PC-3 (cell line): ENCODE results near the gene CHSY3. TPM values are rescaled to one million over a fixed set of nuclear protein-coding genes. Genes with fewer than 3 reads are reported as not detected.

ENCODE experiments used
- ATAC-seq: fragments of 200-7000 bp; cut with Tn5 transposase; 2 replicates; pipeline ENCODE4 v1.9.1; 2020; ENCODE audit warnings: mild to moderate bottlenecking, moderate library complexity
- BruUV-seq: library from RNA; stranded (reverse); fragments of 400-500 nt; replicated peaks from 2 replicates; lab custom pipeline; 2021; lab: Mats Ljungman, UMichigan
- CTCF ChIA-PET: fragments of 300-600 bp; sonication (Branson Sonifier 250); formaldehyde crosslinking; loops from one replicate; lab custom pipeline; 2022; ENCODE audit warnings: antibody characterized with exemption; lab: Charles Lee
- POLR2A ChIA-PET: fragments of 300-600 bp; sonication (Branson Sonifier 250); formaldehyde crosslinking; loops from one replicate; lab custom pipeline; 2022; ENCODE audit warnings: antibody characterized with exemption; ENCODE audit not compliant: unreplicated experiment; lab: Charles Lee
- DNase-seq: peaks from one replicate; pipeline ENCODE4 v3.0.0-alpha.2; 2015
- H2AFZ ChIP-seq: fragments of 300-600 bp; sonication (generic); 2 replicates; pipeline ENCODE4 v1.6.0; 2016; ENCODE audit warnings: antibody characterized with exemption, low read length
- H3F3A ChIP-seq: fragments of 300-600 bp; sonication (generic); one replicate; pipeline ENCODE4 v1.6.0; 2017; ENCODE audit warnings: antibody characterized with exemption, low read length, control low read depth, mild to moderate bottlenecking; ENCODE audit not compliant: unreplicated experiment
- H3K27ac ChIP-seq: fragments of 300-600 bp; sonication (generic); 2 replicates; pipeline ENCODE4 v1.5.1; 2016; ENCODE audit warnings: mild to moderate bottlenecking, low read length
- H3K27me3 ChIP-seq: fragments of 300-600 bp; sonication (generic); 2 replicates; pipeline ENCODE4 v1.6.1; 2016; ENCODE audit warnings: low read length, mixed read lengths
- H3K36me3 ChIP-seq: fragments of 300-600 bp; sonication (generic); 2 replicates; pipeline ENCODE4 v1.6.1; 2016; ENCODE audit warnings: low read depth, mixed run types, low read length, mixed read lengths
- H3K4me1 ChIP-seq: fragments of 300-600 bp; sonication (generic); 2 replicates; pipeline ENCODE4 v1.5.1; 2016; ENCODE audit warnings: low read length; ENCODE audit not compliant: insufficient read depth
- H3K4me2 ChIP-seq: fragments of 300-600 bp; sonication (generic); 2 replicates; pipeline ENCODE4 v1.6.0; 2016; ENCODE audit warnings: low read length
- H3K4me3 ChIP-seq: fragments of 300-600 bp; sonication (generic); 2 replicates; pipeline ENCODE4 v1.5.1; 2016; ENCODE audit warnings: mild to moderate bottlenecking, low read length, mixed read lengths
- H3K79me2 ChIP-seq: fragments of 300-600 bp; sonication (generic); 2 replicates; pipeline ENCODE4 v1.6.1; 2017; ENCODE audit warnings: low read length, mixed read lengths
- H3K9ac ChIP-seq: fragments of 300-600 bp; sonication (generic); 2 replicates; pipeline ENCODE4 v1.6.0; 2016; ENCODE audit warnings: mild to moderate bottlenecking, low read length
- H3K9me2 ChIP-seq: fragments of 300-600 bp; sonication (generic); replicated peaks from 2 replicates; pipeline ENCODE4 v1.6.1; 2016; ENCODE audit warnings: mixed run types, low read length, mixed read lengths
- H3K9me3 ChIP-seq: fragments of 300-600 bp; sonication (generic); 2 replicates; pipeline ENCODE4 v1.6.1; 2016; ENCODE audit warnings: low read length, mixed read lengths
- H4K20me1 ChIP-seq: fragments of 300-600 bp; sonication (generic); 2 replicates; pipeline ENCODE4 v1.6.1; 2016; ENCODE audit warnings: low read length, mixed read lengths
- CTCF ChIP-seq: fragments of 300-600 bp; sonication (generic); conservative IDR thresholded peaks from 2 replicates; pipeline ENCODE4 v1.5.1; 2017; ENCODE audit warnings: antibody characterized with exemption, low read depth, mild to moderate bottlenecking, low read length
- EZH2 ChIP-seq: fragments of 300-600 bp; sonication (generic); IDR thresholded peaks from one replicate; pipeline ENCODE4 v1.6.1; 2017; ENCODE audit warnings: antibody characterized with exemption, mild to moderate bottlenecking, low read length; ENCODE audit not compliant: unreplicated experiment
- EZH2phosphoT487 ChIP-seq: fragments of 300-600 bp; sonication (generic); IDR thresholded peaks from 2 replicates; pipeline ENCODE4 v1.6.1; 2018; ENCODE audit warnings: mild to moderate bottlenecking, antibody characterized with exemption, low read length, borderline replicate concordance
- intact Hi-C: fragments of 100-400 bp; cut with micrococcal nuclease; formaldehyde crosslinking; loops from 2 replicates; pipeline ENCODE4 v1.9.0; 2023
- total RNA-seq: library from RNA; depleted of rRNA; stranded (reverse); fragments of >200 nt; gene quantifications from 2 replicates; pipeline ENCODE4 v1.2.3, GENCODE V29; 2014

CHSY3 gene
- total RNA-seq, 1 experiment from 2014 or later, result 1.7 TPM

GRCh38 chr5:129858131-129858675 is 46.1 kb upstream of the CHSY3 start:
- intact Hi-C loops, result no loop called here
- POLR2A ChIA-PET, result no interaction called here
- no peak for DNase-seq

GRCh38 chr5:129884322-129884721 is 19.9 kb upstream of the CHSY3 start:
- TF ChIP-seq CTCF, result no peak
- TF ChIP-seq EZH2phosphoT487, result no peak
- no peak for TF ChIP-seq EZH2
- no peak overlapping the region for H2AFZ ChIP-seq
- CTCF ChIA-PET, result no interaction called here

More at GRCh38 chr5:129858131-129858675, 46.1 kb upstream of the CHSY3 start:
- Histone ChIP-seq H3K9me2 (no peaks in the 10 kb centered on the region), H3F3A (no peaks in the 10 kb centered on the region), H3K4me3 (no peak overlapping the region), H3K9ac (no peak overlapping the region), H3K4me2 (no peak overlapping the region), H2AFZ (no peak overlapping the region), H3K36me3 (no peaks in the 10 kb centered on the region), H3K27me3 (no peaks in the 10 kb centered on the region), H4K20me1 (no peaks in the 10 kb centered on the region), H3K9me3 (no peaks in the 10 kb centered on the region), H3K4me1 (peaks cover 4% of the 10 kb centered on the region; the same call in 1 of the 2 replicates), H3K27ac (no peak overlapping the region), H3K79me2 (no peaks in the 10 kb centered on the region)
- CTCF ChIA-PET, result no interaction called here
- BruUV-seq, result no TSS peak
- TF ChIP-seq EZH2phosphoT487 (no peak), CTCF (no peak), EZH2 (no peak)
- ATAC-seq, result no peak

GRCh38 chr5:129899454-129899853 is 4.8 kb upstream of the CHSY3 start:
- Histone ChIP-seq H3K27ac (no peak overlapping the region), H3K4me1 (no peaks in the 10 kb centered on the region), H3K9ac (no peak overlapping the region), H3K9me3 (no peaks in the 10 kb centered on the region), H3K9me2 (no peaks in the 10 kb centered on the region), H3K79me2 (no peaks in the 10 kb centered on the region), H3K4me2 (no peak overlapping the region), H3K4me3 (no peak overlapping the region), H4K20me1 (no peaks in the 10 kb centered on the region), H3K36me3 (no peaks in the 10 kb centered on the region), H3K27me3 (no peaks in the 10 kb centered on the region), H2AFZ (no peak overlapping the region), H3F3A (no peaks in the 10 kb centered on the region)
- BruUV-seq, result no TSS peak
- TF ChIP-seq CTCF (peak; percentile 53), EZH2phosphoT487 (no peak)
- DNase-seq (peak; percentile 23), ATAC-seq (no peak)
- POLR2A ChIA-PET, result no interaction called here
- intact Hi-C loops, result loop anchor here (1.0 kb wide), 2 partner anchors 242 to 1211 kb away; no protein-coding TSS in a partner anchor
- CTCF ChIA-PET, result interaction anchor here (0.5 kb wide), 2 partner anchors 243 to 956 kb away, joined by 3 read pairs; no protein-coding TSS in a partner anchor

More at GRCh38 chr5:129884322-129884721, 19.9 kb upstream of the CHSY3 start:
- Histone ChIP-seq H3K4me3 (no peak overlapping the region), H3K27ac (no peak overlapping the region), H3F3A (no peaks in the 10 kb centered on the region), H3K9me2 (no peaks in the 10 kb centered on the region), H3K27me3 (no peaks in the 10 kb centered on the region), H3K9ac (no peak overlapping the region), H3K79me2 (no peaks in the 10 kb centered on the region), H3K4me1 (no peaks in the 10 kb centered on the region), H3K4me2 (no peak overlapping the region), H3K36me3 (no peaks in the 10 kb centered on the region), H4K20me1 (no peaks in the 10 kb centered on the region), H3K9me3 (no peaks in the 10 kb centered on the region)
- DNase-seq (no peak), ATAC-seq (no peak)
- POLR2A ChIA-PET, result no interaction called here
- BruUV-seq, result no TSS peak
- intact Hi-C loops, result no loop called here
